HG03342 (cell line): ENCODE measurements around the gene LPP.

Source experiments
- ATAC-seq: cut with Tn5 transposase; IDR thresholded peaks from one replicate; pipeline ENCODE4 v1.9.1; 2021; ENCODE audit warnings: mild to moderate bottlenecking, moderate library complexity; ENCODE audit not compliant: unreplicated experiment

Gene LPP

DNA sequence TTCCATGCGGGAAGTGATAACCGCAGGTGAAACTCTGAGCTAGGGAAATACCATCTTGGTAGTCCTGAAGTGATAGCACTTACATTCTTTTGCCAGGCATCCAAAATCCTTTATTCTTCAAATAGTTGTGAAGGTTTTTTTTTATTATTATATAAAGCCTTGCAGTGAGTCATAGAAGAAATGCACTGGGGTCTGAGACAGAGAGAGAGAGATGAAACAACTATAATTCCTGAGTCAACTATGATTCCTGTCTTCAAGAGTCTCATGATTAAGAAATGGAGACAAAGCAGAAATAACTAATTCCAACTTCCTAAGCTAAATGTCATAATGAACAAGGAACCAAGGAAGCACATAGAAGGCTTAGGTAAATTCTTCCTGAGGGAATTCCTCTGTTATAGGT is 495.6 kb downstream of the LPP start:
- ATAC-seq: no peak

DNA sequence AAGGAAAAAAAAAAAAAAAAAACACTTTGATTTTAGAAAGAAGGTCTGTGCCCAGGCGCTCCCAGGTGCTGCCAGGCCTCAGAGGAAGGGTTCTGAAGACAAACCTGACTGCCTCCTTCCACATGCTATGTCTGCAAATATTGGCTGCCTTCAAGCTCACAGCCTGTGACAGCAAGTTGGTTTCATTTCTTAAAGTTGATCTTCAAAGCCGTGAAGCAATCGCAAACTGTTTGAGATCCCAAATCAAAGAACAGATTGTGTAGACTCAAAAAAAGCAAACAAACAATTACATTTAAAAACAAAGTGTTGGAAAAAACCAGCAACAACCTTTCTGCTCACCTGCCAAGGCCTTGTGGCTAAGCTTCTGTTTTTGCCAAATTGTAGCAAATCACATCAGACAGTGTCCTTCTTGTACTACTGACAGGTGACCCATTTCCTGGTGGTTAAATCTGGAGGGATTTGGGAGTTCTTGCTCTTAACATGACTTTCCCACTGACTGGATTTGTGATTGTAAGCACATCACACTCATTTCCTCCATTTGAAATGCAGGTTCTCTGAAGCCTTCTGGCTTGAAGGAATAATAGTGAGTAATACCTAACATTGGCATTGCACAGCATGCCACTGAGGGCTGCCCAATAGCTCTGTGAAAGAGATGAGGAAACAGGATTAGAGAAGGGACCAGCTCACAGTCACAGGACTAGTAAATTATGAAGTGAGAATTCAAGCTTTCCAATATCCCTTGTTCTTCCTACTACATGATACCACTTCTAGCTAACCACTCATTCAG is 502.4 kb downstream of the LPP start:
- ATAC-seq: no peak

DNA sequence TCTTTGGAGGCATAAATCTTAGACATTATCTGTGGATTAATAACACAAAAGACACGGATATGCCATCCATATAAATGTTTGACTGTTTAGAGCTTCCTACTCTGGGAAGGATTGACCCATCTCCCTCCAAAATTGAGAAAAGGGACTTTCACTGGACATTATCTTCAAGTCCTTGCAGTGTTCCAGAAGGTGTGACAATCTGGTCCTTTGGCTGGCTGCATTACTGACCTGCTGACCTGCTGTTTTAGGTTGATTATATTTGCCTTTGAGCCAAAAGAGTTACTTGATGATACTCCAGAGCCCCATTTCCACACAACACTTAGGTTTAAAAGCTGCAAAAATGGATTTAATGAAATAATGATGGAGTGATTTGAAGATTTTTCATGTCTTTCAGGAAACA is 504.6 kb downstream of the LPP start:
- ATAC-seq: no peak

DNA sequence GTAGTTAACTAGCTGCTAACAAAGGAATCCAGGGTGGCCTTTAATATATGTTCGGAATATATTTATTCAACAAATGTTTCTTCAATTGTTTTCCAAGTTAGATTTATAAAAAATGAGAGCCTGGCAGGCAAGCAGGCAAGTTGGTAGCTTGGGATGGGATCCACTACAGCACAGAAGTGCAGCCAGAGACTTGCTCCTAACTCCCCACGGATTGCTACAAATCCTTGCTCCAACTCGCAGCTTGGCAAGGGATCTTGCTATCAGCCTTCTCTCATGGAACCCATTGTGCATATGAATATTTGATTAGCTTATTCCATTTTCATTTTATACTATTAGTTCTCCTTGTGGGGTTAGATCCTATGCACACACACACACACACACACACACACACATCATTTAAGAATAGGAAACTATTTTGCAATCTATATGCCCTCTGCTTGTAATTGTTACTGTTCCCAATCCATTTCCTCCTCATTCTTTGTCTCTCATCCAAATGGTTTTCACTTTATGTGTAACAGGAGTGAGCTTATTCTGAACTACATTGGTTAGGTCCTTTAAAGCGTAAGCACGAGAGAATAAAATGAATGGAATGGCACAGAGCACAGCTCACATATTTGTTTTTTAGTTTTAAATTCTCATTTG is 505.6 kb downstream of the LPP start:
- no peak for ATAC-seq

DNA sequence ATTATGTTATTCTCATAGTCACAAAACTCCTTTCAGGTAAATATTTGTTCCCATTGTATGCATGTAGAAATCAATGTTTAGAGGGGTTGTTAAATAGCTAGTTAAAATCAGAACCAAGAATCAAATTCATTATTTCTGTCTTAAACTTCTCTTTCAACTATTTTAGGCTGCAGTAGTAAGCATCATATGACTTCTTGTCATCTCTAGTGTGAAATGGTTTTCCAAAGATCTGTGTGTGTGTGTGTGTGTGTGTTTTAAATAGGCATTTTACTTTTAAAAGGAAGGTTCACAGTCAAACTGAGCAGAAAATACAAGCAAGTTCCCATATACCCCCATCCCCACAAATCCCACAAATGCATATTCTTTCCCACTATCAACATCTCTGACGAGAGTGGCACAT is 506.5 kb downstream of the LPP start:
- ATAC-seq: no peak

DNA sequence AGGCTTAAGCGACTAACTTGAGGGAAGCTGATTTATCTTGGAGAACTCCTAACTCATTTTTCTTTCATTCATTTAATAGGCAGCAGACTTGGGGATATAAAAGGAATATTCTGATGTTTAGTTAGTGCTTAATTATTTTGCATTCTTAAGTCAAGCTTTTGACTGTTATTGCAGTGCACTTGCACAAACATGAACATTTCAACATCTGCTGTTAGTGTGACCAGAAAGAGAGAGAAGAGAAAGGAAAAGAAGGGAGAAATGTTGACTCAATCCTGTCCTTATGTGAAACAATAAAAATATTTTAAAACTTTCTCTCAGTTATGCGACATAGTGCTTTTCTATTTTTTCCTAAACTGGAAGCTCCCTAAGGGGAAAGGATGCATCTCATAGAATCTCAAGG is 507.8 kb downstream of the LPP start:
- no peak for ATAC-seq

DNA sequence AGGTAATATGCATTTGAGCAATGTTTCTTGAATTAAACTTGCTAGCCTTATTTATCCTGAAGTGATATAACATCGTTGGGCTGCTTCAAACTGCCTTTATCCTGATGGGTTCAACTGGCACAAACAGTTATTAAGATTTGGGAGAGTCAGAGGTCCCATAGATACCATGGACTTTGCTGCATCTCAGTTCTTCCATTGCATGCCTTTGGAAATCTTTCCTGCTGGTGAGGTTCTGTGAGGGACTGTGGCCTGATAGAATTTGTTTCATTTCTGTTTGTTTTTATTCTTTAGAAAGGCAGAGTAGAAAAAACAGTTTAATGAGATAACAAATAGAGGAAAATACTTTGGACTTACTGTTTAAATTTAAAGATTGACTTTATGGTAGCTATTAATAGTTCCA is 508.3 kb downstream of the LPP start:
- no peak for ATAC-seq

DNA sequence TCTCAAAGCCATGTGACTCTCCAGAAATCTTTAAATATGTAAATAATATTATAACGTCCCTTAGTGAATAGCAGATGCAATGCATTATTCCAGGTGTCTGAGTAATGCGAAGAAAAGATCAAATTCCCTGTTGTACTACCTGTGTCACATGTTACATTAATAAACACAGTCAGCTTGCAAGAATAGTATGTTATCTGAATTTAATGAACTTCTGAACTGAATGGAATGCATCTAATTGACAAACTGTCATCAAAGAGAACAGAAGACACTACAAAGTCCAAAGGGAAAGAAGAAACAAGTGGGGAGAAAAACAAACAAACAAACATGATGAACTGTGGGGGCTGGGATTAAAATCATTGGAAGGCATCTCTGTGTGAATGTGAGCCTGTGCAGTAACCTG is 508.8 kb downstream of the LPP start:
- ATAC-seq: no peak

DNA sequence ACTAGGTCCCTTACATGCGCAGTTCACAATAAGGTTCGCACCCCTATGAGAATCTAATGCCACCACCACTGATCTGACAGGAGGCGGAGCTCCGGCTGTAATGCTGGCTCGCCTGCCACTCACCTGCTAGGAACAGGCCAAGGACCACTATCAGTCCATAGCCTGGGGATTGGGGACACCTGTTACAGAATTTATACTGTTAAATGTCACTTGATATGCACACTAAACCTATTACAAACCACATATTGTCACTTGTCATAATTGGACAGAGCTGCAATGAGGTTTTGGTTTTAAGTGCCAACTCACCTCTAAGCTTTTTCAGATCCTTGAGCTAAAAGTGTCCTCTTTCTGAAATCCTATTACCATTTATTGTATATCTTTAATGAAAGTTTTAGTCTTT is 509.9 kb downstream of the LPP start:
- ATAC-seq: no peak

DNA sequence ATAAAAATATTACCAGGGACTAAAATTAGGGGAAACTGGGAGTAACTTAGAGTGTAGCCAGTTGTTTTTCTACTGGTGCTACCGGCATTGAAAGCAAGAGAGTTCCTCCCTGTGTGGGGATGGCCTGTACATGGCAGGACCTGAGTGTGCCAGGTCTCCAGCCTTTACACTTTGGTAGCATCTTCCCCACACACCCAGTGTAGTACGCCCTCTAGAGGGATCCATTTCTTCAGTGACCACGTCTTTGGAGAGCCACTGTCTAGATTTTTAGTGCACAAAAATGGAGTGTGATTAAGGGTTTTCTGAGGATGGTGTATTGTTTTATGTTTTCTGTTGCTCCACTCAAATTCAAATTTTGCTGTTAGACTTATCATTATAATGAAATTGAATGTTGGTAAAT is 510.8 kb downstream of the LPP start:
- no peak for ATAC-seq

DNA sequence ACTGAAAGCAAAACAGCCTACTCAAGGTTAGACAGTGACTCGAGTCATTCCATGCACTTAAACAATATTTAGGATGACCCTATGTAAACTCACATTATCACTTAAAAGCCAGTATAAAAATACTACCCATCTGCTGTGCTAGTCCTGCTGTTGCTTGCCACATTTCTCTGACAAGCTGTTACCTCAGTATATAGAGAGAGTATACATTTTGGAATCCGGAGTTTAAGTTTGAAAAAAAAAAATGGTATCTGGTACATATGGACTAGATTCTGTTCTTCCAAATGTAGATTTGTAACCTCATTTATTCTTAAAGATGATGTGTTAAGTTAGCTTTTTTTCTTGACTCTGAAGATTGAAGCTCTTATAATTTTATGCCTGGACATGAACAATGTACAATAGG is 514.0 kb downstream of the LPP start:
- ATAC-seq: no peak

DNA sequence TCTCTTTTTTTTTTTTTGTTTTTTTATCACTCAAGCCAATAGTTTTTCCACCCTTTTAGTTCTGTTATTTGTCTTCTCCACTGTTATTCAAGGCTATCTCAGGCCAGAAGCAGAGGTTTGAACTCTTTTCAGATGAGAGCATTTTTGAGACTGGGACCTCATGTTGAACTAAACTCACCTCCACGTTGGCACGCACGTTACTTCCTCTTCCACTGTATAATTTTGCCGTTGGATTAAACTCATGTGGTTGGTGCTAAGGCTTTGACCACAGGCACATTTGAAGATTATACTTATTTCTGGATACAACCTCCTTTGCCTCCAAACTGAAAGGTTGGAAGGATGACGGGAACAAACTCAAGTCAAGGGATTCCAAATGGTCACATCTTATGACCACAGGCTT is 516.5 kb downstream of the LPP start:
- no peak for ATAC-seq

DNA sequence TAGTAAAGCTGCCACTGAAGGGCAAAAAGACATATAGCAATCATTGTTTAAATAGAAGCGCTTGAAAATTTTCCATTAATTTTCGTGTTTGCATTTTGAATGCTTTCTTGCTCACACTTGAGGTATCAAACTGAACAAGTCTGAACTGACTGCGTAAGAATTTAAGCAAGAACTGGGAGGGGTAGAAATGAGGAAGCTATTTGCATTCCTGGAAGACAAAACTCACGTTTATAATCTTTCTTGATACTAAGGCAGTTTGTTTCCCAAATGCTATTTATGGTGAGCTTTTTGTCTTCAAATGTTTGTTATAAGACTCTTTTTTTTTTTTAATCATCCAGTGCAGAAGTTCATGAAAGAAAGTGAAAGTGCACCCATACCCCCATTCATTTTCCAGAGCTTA is 518.0 kb downstream of the LPP start:
- no peak for ATAC-seq

DNA sequence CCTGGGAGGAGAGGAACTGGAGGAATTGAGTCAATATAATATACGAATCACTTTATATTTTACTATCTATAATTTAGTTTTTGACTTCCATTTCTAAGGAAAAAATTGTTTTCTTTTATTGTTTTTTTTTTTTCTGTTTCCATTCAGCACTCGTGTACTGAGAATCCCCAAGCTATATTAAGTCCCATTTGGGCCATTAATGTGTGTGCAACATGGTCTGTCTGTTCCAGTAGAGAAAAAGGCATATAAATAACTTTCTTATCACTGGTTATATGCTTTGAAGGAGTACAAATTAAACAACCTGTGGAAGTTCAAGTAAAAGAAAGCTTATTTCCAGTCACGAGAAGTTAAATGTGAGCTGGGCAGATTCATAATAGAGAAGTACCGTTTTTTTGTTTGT is 518.9 kb downstream of the LPP start:
- no peak for ATAC-seq

DNA sequence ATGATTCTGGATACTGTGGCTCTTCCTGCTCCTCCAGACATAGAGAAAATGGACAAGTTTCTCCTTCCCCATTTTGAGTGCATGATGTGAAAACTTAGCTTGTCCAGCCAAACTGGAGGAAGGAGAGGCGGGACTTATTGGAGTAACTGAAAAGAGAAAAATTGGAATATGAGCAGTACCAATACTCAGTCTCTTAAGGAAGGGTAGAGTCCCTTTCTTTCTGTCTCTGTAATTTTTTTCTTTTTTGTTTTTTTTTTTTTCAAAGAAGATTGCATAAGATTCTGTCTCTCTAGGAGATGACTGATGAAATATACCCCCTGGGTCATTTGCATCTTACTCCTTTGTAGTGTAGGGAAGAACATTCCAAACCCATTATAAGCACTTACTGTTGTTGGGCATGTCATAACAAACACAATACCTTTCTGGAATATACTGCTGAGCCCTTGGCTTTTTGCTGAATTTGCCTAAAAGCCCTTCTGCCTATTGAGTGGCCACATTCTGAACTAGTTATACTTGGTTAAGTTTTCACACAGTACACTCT is 519.8 kb downstream of the LPP start:
- no peak for ATAC-seq

DNA sequence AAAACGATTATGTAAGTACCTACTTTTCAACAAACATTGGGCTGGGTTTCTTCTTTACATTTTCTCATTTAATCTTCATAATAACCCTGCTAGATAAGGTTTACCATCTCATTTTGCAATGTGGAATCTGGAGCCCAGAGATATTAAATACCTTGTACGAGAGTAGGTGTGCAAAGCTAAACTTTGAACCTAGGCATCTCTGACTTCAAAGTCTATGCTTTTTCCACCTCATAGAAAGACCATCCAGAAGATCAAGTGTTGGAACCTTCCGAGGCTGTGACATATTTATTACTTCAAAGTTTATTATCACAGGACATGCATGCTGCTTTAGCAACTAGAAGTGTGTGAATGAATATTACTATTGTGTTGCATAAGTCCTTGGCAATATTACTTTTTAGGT is 520.6 kb downstream of the LPP start:
- no peak for ATAC-seq

DNA sequence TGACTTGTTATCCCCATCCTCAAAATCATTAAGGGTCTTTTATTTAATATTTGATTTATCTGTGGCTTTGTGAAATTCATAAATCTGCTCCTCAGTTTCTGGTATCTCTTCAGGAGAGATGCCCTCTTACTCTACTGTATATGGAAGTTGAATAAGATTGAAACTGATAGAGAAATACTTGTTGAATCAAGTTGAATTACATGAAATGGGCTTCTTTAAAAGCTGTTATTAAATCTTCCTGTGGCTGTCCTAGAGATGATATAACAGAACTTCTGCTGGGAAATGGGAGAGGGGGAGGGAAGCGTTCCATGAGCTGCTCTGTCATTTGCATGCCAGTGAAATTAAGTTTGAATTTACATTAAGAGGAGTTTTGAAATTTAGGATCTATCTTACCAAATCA is 523.4 kb downstream of the LPP start:
- no peak for ATAC-seq

DNA sequence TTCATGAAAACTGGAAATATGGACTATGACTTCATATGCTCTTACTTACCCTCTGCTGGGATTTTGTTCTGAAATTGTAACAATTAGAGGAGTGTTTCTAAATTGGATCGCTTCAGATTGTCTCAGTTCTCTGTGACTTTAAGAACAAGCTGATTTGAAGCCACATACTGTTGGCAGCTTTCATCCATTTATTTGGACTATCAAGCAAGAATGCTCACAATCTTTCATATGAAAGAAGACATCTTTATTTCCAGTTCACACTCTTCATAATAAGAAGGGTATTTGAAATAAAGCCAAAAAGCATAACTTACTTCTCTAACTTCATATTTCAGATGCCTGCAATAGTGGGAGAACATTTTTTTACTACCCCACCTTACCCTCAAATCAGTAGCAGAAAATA is 526.2 kb downstream of the LPP start:
- ATAC-seq: no peak

DNA sequence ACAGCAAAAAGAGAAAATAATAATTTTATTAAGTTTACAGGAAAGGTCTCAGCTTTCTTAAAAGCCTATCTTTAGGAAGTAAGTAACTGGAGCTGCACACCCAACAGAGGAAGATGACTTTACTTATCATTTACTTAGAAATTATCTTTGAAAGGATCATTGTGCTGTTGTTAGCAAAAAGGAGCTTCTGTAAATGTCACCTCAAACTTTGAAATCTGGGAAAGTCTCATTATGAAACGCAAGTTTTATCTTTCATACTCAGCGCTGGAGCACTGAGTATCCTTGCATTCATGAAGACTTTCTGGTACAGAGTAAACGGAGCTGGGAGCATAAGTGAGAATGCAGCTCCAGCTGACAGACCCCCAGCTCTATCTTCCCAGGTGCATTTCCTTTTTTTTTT is 526.6 kb downstream of the LPP start:
- ATAC-seq: no peak

DNA sequence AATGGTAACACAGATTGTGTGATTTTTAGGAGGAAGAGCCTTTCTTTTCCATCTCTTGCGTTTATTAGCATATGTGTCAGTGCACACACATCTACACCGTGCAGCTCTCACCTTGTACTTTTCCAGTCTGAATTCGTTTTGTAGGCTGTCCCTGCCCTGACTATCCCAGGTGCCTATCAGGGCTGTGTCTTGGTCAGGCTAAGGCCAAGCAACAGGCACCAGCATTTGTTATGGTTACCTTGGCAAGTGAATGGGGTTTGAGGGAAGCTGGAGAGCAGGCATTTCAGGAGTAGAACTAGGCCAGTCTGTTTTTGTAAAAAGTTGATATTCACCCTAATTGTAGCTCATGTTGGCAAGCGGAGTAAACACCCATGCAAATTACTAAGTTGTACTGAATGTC is 528.4 kb downstream of the LPP start:
- ATAC-seq: no peak

DNA sequence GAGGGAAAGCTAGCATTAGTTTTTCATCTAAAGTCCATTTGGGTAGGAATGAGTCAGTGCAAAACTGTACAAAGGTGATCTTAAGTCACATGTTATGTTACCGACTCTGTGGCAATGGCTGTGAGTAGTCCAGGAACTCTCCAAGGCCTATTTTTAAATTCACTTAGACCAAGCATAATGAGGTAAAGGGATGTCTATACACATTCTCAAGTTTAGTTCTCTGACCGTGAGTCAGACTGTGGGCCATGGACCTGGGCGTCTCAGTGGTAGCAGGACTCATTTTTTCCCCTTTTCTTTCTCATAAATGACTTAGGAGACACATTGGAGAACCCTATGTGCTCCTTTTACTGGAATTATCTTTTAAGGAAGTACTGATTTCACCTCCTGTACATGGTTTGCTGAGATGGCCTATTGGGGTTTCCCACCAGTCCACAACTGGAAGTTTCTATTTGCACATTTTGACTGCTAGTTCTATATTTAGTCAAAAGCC is 529.1 kb downstream of the LPP start:
- ATAC-seq: no peak

DNA sequence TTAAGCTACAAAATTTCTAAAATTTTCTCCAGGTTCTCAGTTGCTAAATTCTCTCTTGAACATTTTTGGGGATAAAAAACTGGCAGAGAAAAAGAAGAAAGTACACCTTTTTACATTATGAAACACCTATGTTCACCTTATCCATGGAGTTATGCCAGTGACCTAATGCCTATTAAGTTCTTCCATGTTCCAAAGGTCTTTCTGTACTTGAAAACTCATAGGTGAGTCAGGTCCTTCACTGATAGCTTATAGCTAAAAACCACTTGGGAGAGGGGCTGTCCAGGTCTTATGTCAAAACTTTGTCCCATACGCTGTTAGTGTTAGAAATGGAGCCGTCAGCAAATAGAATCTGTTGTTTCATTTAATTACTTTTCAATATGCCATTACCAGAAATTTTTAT is 530.3 kb downstream of the LPP start:
- ATAC-seq: no peak
